Measurements from ENCODE around the gene SAPCD2.

DNA sequence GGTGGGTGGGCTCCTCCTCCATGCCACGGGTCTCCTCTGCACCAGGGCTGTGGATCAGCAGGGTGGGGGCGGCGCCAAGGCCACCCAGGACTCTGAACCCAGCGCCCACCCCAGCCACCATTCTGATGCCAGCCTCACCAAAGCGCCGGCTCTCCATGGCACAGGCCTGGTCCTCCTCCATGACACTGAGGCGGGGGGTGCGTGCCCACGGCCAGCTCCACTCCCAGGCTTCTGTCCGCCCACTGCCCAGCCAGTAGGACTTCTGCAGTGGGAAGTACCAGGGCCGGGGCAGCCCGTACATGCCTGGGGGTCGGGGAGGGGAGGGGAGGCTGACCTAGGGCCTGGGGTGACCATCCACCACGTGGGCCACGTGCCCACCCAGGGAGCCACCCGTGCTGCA is 53.9 kb downstream of the SAPCD2 start:
- TF ChIP-seq, protein P1, sequence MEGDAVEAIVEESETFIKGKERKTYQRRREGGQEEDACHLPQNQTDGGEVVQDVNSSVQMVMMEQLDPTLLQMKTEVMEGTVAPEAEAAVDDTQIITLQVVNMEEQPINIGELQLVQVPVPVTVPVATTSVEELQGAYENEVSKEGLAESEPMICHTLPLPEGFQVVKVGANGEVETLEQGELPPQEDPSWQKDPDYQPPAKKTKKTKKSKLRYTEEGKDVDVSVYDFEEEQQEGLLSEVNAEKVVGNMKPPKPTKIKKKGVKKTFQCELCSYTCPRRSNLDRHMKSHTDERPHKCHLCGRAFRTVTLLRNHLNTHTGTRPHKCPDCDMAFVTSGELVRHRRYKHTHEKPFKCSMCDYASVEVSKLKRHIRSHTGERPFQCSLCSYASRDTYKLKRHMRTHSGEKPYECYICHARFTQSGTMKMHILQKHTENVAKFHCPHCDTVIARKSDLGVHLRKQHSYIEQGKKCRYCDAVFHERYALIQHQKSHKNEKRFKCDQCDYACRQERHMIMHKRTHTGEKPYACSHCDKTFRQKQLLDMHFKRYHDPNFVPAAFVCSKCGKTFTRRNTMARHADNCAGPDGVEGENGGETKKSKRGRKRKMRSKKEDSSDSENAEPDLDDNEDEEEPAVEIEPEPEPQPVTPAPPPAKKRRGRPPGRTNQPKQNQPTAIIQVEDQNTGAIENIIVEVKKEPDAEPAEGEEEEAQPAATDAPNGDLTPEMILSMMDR (IDR thresholded peaks at IDR 0.05) = no peak
- TF ChIP-seq POLR2A (IDR thresholded peaks at IDR 0.05) = no peak
